GM21529 (cell line): ENCODE results near the gene SS18.

ENCODE experiments used
- ATAC-seq: cut with Tn5 transposase; IDR thresholded peaks from one replicate; pipeline ENCODE4 v1.9.1; 2021; ENCODE audit not compliant: unreplicated experiment

The SS18 gene

DNA sequence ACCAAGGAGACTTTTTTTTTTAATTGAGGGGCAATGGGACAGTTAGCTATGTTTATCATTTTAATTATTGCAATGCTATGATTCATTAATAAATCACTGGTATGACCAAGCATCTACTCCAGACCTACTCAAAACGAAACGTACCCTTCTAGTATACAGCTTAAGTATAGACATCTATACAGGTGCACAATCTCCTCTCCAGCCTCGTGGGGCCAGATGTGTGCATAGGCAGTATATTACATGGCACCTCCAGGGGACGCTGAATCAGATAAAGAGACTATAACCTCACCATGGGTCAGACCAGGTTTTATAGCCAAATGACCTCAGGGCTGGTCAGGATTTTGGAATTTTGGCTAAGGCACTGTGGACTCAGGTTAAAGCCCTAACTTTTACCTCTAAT, 86.6 kb downstream of the SS18 start:
- no peak for ATAC-seq

- no peak for ATAC-seq
These were observed 87.1 kb downstream of the SS18 start for GRCh38 chr18:26003356-26003755.

DNA sequence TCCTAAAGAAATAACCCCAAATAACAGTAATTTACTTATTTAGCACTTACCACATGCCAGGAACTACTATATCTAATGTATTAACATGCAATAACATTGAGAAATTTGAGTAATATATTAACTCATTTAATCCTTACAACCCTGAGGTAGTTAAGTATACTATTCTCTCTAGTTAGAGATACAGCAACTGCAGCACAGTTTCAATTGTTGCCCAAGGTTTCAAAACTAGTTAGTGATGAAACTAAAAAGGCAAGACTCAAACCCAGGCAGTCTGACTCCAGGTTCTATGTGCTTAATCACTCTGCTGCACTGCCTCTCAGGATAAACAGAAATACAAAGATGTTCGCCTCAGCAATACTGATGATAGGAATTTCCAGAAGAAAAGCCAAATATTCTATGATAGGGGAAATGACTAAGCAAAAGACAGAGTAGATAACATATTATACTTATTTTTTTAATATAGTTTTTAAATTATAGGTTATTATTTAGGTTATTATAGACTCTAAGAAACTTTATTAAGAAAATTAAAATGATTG, 88.0 kb downstream of the SS18 start:
- ATAC-seq, result peak; percentile 51

GRCh38 chr18:25998461-25998860, 92.0 kb downstream of the SS18 start:
- no peak for ATAC-seq

GRCh38 chr18:25992566-25992965, 97.8 kb downstream of the SS18 start:
- ATAC-seq, result no peak

DNA sequence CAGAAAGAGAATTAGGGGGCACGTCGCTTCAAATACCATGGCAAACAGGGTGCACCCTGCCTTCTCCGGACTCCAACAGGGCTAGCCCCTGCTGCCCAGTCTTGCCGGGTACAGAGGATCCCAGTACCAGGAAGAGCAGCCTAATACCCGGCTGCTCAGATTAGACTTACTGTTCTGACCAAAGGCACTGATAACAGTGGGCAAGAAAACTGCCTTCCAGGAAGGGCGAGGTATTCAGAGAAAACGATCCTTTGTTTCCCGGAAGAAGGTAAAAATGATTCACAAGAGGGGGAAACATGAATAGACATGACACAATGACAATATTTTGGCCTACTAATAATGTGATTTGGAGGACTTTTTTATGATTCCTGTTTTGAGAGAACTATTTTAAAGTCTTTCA, 99.9 kb downstream of the SS18 start:
- ATAC-seq, result no peak

DNA sequence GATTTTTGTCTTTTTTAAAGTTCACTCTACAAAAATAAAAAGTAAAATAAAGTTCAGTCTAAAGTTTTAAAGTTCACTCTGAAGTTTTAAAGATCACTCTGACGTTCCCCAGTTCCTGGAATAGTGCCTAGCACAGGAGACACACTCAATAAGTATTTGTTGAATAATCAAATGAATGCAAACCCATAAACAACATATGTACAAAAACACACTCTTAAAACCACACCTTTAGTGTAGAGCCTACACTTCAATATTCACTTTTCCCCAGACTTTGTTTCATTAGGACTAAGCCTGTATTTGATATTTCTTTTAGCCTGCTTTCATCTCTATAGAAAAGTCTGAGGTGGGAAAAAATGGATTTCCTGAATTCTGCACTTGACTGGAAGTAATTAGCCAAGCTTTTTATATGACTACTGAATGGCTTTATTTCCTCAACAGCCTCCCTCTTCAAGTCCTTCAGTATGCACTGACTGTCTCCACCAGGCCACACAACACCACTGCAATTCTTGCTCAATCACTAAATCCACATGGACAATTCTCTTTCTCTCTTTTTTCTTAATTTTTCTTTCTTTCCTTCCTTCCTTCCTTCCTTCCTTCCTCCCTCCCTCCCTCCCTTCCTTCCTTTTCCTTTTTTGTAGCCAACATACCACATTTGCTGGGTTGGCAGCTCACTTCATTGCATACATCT, 104.6 kb downstream of the SS18 start:
- no peak for ATAC-seq

DNA sequence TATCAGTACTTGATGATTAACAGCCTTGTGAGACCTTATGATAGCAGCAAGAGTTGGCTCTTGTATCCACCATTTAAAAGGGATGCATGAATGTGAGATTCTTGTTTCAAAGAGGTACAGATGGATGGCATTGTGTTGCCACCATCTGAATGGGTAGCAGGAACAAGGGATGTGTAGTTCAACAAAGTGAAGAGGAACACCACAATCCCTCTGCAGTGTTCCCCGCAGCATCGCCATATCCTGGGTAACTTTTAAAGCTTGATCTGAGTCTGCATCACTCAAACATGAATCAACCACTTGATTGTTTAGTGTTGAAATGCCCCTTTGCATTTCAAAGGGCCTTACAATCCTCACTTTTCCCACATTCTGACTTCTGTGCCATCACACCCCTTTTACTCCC, 106.7 kb downstream of the SS18 start:
- ATAC-seq, result no peak

GRCh38 chr18:25982961-25983360, 107.5 kb downstream of the SS18 start:
- no peak for ATAC-seq

DNA sequence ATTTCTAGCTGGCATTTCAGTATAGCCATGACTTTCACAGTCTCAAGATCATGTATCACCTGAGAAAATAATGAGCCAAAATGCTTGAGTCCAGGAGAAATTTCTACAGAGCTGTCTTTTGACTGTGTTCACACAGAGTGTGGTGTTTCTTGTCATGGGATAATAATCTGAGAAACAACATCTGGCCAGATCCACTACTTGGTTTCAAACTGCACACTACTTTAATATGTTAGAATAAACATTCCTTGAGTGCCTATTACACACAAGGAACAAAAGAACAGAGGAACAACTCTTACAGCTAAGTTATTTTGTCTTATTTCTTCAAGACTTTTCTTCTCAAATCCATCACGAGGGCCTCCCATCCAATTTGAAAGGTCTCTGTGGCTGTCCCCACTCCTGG, 108.3 kb downstream of the SS18 start:
- ATAC-seq, result no peak

GRCh38 chr18:25979369-25980040, 110.9 kb downstream of the SS18 start:
- ATAC-seq, result no peak

GRCh38 chr18:25976554-25976953, 113.9 kb downstream of the SS18 start:
- no peak for ATAC-seq

- no peak for ATAC-seq
These were observed 115.8 kb downstream of the SS18 start for GRCh38 chr18:25974630-25975077.
